ENCODE measurements around the gene LHX8. TPM values are rescaled to one million over a fixed set of nuclear protein-coding genes. Genes with fewer than 3 reads are reported as not detected.

Gene LHX8
- total and polyA plus RNA-seq, 7 experiments from 2014 or later = not detected

DNA sequence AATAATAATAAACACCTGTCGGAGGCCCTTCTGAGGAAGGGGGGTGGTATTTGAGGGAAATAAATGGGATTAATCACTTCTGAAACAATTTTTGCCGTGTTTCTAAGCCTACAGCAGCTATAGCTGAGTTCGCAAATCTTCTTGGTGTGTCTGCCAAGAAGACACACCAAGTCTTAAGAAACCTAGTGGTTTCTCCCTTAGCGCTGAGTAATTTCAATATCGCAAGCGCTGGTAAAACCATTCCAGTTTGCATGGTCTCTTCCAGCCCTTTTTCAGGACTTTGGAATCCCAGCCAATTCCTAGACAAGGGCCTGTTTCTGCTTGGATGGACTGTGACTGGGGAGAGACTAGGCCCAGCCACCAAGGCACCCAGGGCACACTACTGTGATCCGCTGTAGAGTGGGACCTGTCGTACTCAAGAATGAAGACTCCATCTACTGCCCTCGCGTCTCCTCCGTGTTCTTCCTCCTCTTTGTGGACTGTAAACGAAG, 7.5 kb upstream of the LHX8 start:
- ChIA-PET CTCF (no interaction called here), POLR2A (no interaction called here)
- peaks cover 0 to 4% (median 0%) of the 10 kb centered on the region in 5 donors for H3K36me3 Mint-ChIP-seq
- H3K27me3 Mint-ChIP-seq = peaks cover 52 to 70% (median 65%) of the 10 kb centered on the region in 5 donors
- H3K4me3 Mint-ChIP-seq = no peak overlapping the region
- no peak overlapping the region for H3K27ac ChIP-seq (ENCODE audit: low read depth, low read length)
- no peaks in the 10 kb centered on the region for H3K4me1 ChIP-seq (ENCODE audit: control insufficient read depth in 2 of 2, insufficient read depth in 2 of 2, low read length in 2 of 2)
- intact Hi-C loops (cut with micrococcal nuclease) = no loop called here
- H3K27ac Mint-ChIP-seq = no peak overlapping the region
- H3K27me3 ChIP-seq (ENCODE audit: control insufficient read depth in 2 of 2, insufficient read depth in 2 of 2, low read length in 2 of 2) = peaks cover 6 to 21% of the 10 kb centered on the region in 2 donors
- peaks cover 0 to 1% (median 0%) of the 10 kb centered on the region in 7 donors for H3K4me1 Mint-ChIP-seq
- DNase-seq (no peak), ATAC-seq (no peak)
- H3K36me3 ChIP-seq (ENCODE audit: control insufficient read depth in 2 of 3, insufficient read depth in 3 of 3, low read length in 3 of 3) = no peaks in the 10 kb centered on the region
- H3K9me3 Mint-ChIP-seq = peaks cover 0 to 27% (median 9%) of the 10 kb centered on the region in 11 donors
- no peaks in the 10 kb centered on the region for H3K9me3 ChIP-seq (ENCODE audit: control insufficient read depth in 2 of 3, low read length in 3 of 3)
- H3K4me3 ChIP-seq (ENCODE audit: low read length) = no peak overlapping the region

DNA sequence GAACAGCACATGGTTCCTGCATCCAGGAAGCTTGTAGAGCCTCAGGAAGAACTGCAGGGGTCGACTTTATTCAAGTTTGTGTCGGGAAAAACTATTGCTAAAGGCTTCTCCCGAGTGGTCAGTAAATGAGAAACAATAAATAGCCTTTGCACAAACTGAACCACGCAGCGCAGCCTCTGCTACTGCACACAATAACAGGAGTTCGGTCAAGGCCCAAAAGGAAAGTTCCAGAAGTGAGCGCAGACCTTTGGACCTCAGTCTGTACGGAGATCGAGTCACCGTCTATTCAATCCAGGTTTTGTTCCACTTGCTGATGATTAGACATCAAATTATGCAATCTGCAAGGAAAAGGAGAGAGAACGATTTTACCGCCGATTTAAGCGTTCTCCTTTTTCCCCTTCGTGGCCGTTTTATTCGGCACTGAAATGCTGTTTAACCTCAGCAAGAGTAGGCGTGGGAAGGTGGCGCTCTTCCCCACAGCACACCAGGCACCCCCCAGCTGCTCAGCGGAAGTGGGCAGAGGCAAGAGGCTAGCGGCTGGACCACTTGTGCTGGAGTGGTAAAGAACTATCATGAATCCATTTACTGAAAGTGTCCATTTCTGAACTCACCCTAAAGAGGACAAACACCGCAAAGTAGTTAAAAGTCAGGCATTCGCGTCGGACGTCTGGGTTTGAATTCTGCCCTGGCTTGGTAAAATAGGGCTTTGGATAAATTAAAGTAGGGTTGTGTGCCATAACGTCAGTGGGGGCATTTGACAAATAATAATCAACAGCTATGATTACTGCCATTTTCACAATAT, 6.1 kb upstream of the LHX8 start:
- Histone ChIP-seq H3K4me1 (ENCODE audit: control insufficient read depth in 2 of 2, insufficient read depth in 2 of 2, low read length in 2 of 2) (no peaks in the 10 kb centered on the region), H3K27ac (ENCODE audit: low read depth, low read length) (no peak overlapping the region), H3K9me3 (ENCODE audit: control insufficient read depth in 2 of 3, low read length in 3 of 3) (no peaks in the 10 kb centered on the region), H3K4me3 (ENCODE audit: low read length) (no peak overlapping the region), H3K36me3 (ENCODE audit: control insufficient read depth in 2 of 3, insufficient read depth in 3 of 3, low read length in 3 of 3) (no peaks in the 10 kb centered on the region), H3K27me3 (ENCODE audit: control insufficient read depth in 2 of 2, insufficient read depth in 2 of 2, low read length in 2 of 2) (peaks cover 6 to 21% of the 10 kb centered on the region in 2 donors)
- DNase-seq = no peak
- Mint-ChIP-seq H3K4me1 (peaks cover 0 to 7% (median 0%) of the 10 kb centered on the region in 7 donors), H3K9me3 (peaks cover 0 to 38% (median 14%) of the 10 kb centered on the region in 11 donors), H3K27ac (peak overlapping the region in 1 of 9 donors; percentile 33), H3K36me3 (peaks cover 0 to 13% (median 0%) of the 10 kb centered on the region in 5 donors), H3K27me3 (peaks cover 67 to 84% (median 79%) of the 10 kb centered on the region in 5 donors), H3K4me3 (no peak overlapping the region)
- CTCF ChIA-PET = no interaction called here
- POLR2A ChIA-PET = no interaction called here
- intact Hi-C loops (cut with micrococcal nuclease) = no loop called here
- ATAC-seq = no peak

DNA sequence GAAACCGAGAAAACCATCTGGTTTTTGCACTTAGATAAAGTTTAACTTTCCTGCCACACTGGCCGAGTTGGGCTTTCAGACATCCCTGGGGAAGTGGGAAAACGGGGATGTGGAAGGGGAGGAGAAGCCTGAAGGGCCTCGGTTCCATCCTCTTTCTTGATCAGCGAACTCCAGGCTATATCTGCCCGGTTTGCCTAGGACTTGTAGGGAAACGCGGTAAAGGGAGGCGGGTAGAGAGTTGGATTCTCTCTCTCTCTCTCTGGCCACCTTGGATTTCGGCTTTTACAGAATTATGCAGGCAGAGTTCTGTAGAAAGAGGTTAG, 4.6 kb upstream of the LHX8 start:
- no peak for DNase-seq
- H3K9me3 ChIP-seq (ENCODE audit: control insufficient read depth in 2 of 3, low read length in 3 of 3) = no peaks in the 10 kb centered on the region
- H3K27me3 ChIP-seq (ENCODE audit: control insufficient read depth in 2 of 2, insufficient read depth in 2 of 2, low read length in 2 of 2) = peaks cover 6 to 26% of the 10 kb centered on the region in 2 donors
- H3K36me3 ChIP-seq (ENCODE audit: control insufficient read depth in 2 of 3, insufficient read depth in 3 of 3, low read length in 3 of 3) = no peaks in the 10 kb centered on the region
- H3K4me3 Mint-ChIP-seq = no peak overlapping the region
- peaks cover 0 to 45% (median 15%) of the 10 kb centered on the region in 11 donors for H3K9me3 Mint-ChIP-seq
- no peak overlapping the region for H3K4me3 ChIP-seq (ENCODE audit: low read length)
- H3K36me3 Mint-ChIP-seq = peaks cover 0 to 19% (median 0%) of the 10 kb centered on the region in 5 donors
- no peak overlapping the region for H3K27ac ChIP-seq (ENCODE audit: low read depth, low read length)
- CTCF ChIA-PET = no interaction called here
- no peak overlapping the region for H3K27ac Mint-ChIP-seq
- POLR2A ChIA-PET = no interaction called here
- ATAC-seq = no peak
- intact Hi-C loops (cut with micrococcal nuclease) = no loop called here
- no peaks in the 10 kb centered on the region for H3K4me1 ChIP-seq (ENCODE audit: control insufficient read depth in 2 of 2, insufficient read depth in 2 of 2, low read length in 2 of 2)
- H3K4me1 Mint-ChIP-seq = peaks cover 0 to 13% (median 3%) of the 10 kb centered on the region in 7 donors
- peaks cover 81 to 94% (median 89%) of the 10 kb centered on the region in 5 donors for H3K27me3 Mint-ChIP-seq

DNA sequence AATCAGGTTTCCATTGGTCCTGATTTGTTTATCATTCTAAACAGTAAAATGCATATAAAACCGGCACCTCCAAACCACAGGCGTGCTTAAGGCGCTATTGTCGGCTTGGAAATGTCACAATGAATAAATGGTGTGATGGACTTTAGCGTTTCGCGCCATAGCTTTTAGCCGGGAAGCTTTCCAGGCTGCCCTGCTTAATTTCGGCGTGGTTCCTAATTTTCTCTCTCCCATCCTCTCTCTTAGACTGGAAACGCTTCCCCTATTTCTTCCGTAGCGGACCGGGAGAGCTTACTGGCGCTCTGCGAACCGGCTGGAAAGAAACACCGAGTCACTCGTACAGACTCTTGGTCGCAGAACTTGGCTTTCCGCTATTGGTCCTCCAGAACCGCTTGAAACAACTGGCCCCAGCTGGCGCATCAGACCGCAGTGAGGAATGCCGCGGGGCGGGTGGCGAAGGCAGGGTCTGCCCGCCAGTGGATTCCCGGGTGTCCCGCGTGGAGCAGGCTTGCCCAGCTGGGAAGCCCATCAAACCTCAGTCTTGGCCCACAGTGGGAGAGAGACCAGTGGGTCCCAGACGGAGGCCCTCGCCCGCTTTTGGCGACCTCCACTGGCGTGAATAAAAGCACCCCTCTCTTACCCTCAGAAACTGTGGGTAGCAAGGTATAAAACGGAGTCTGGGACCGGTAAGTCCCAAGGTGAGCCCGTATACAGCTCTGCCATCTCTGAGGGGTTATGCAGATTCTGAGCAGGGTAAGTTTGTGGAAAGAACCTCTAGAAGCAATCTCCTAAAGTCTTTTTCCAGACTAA, 4.0 kb upstream of the LHX8 start:
- Histone ChIP-seq H3K27me3 (ENCODE audit: control insufficient read depth in 2 of 2, insufficient read depth in 2 of 2, low read length in 2 of 2) (peaks cover 6 to 26% of the 10 kb centered on the region in 2 donors), H3K36me3 (ENCODE audit: control insufficient read depth in 2 of 3, insufficient read depth in 3 of 3, low read length in 3 of 3) (no peaks in the 10 kb centered on the region), H3K27ac (ENCODE audit: low read depth, low read length) (no peak overlapping the region), H3K9me3 (ENCODE audit: control insufficient read depth in 2 of 3, low read length in 3 of 3) (no peaks in the 10 kb centered on the region), H3K4me3 (ENCODE audit: low read length) (no peak overlapping the region), H3K4me1 (ENCODE audit: control insufficient read depth in 2 of 2, insufficient read depth in 2 of 2, low read length in 2 of 2) (no peaks in the 10 kb centered on the region)
- DNase-seq = no peak
- Mint-ChIP-seq H3K4me3 (no peak overlapping the region), H3K27me3 (peaks cover 82 to 95% (median 89%) of the 10 kb centered on the region in 5 donors), H3K27ac (peak overlapping the region in 1 of 9 donors; percentile 49), H3K4me1 (peaks cover 0 to 15% (median 9%) of the 10 kb centered on the region in 7 donors), H3K36me3 (peaks cover 0 to 19% (median 0%) of the 10 kb centered on the region in 5 donors), H3K9me3 (peaks cover 0 to 45% (median 15%) of the 10 kb centered on the region in 11 donors)
- ATAC-seq = no peak
- ChIA-PET POLR2A (no interaction called here), CTCF (no interaction called here)
- intact Hi-C loops (cut with micrococcal nuclease) = loop anchor here in 1 of 2 donors (5.0 to 10.0 kb wide), 2 partner anchors 485 to 1737 kb away; partner anchors contain the start of genes SLC44A5 and ST6GALNAC5

DNA sequence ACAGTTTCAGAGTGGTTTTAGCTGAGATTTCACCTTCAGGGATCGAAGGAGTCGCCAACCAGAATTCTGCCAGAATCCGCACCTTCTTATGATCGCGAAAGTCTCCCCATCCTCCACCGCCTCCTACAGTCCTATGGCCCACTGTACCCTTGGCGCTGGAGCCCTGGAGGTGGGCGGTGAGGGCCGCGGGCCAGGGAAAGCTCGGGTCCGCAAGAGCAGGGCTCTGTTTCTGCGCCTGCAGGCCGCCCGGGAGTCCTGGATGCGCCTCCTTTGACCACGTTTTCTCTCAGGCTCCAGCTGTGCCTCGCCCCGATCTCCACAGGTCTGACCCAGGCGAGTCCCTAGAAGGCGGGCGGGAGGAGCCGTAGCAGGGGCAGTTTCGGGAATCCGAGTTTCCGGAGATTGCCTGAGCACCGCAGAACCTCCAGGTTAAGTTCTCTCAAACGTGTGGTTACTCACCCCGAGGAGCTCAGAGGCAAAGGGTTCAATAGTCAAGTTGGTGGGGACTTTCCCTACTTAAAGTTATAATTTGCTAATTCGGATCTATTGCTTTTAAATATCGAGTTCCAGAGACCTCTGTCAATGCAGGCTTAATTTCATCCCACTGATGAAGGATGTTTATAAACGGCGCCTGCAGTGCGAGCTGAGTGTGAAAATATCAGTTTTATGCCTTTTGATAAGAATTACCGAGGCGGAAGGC, 3.2 kb upstream of the LHX8 start:
- peaks cover 0 to 19% (median 2%) of the 10 kb centered on the region in 5 donors for H3K36me3 Mint-ChIP-seq
- peak overlapping the region in 1 of 10 donors; percentile 25 for H3K4me3 Mint-ChIP-seq
- peaks cover 0 to 40% (median 13%) of the 10 kb centered on the region in 11 donors for H3K9me3 Mint-ChIP-seq
- Histone ChIP-seq H3K27me3 (ENCODE audit: control insufficient read depth in 2 of 2, insufficient read depth in 2 of 2, low read length in 2 of 2) (peaks cover 6 to 33% of the 10 kb centered on the region in 2 donors), H3K4me3 (ENCODE audit: low read length) (no peak overlapping the region), H3K27ac (ENCODE audit: low read depth, low read length) (no peak overlapping the region), H3K4me1 (ENCODE audit: control insufficient read depth in 2 of 2, insufficient read depth in 2 of 2, low read length in 2 of 2) (no peaks in the 10 kb centered on the region), H3K36me3 (ENCODE audit: control insufficient read depth in 2 of 3, insufficient read depth in 3 of 3, low read length in 3 of 3) (no peaks in the 10 kb centered on the region), H3K9me3 (ENCODE audit: control insufficient read depth in 2 of 3, low read length in 3 of 3) (no peaks in the 10 kb centered on the region)
- CTCF ChIA-PET = no interaction called here
- ATAC-seq (no peak), DNase-seq (no peak)
- H3K27me3 Mint-ChIP-seq = peaks cover 83 to 98% (median 91%) of the 10 kb centered on the region in 5 donors
- H3K27ac Mint-ChIP-seq = peak overlapping the region in 1 of 9 donors; percentile 58
- intact Hi-C loops (cut with micrococcal nuclease) = loop anchor here in 1 of 2 donors (5.0 to 10.0 kb wide), 2 partner anchors 484 to 1736 kb away; partner anchors contain the start of genes SLC44A5 and ST6GALNAC5
- POLR2A ChIA-PET = no interaction called here
- peaks cover 0 to 23% (median 16%) of the 10 kb centered on the region in 7 donors for H3K4me1 Mint-ChIP-seq

DNA sequence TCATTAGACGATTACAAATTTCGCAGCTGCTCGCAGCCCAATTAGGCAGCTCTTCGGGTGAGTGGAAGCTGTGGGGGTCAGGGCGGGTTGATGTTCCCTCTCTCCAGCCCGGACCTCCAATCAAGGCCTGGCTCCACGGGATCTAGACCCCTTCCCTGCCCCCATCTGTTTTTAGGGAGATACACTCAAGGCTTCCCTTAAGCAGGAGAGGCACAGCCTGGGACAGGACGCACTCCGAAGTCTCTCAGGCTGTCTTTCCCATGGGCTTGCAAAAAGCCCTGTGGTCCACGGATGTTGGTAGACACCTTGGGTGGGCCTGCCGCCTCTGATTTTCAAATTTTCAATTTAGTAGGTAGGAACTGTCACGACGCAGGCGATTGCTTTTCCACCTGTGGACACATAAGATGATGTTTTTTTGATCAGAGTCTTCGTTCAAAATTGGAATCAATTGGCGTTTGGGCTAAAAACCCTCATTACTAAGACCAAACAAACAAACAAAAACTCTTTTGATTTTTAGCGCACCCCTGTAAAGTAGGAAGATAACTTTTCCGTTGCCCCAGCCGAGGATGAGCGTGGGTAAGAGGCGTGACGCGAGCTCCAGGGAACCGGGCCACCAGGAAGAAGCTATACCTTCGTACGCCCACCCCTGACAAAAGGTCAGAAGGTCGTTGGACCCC, 2.5 kb upstream of the LHX8 start:
- peak overlapping the region in 1 of 9 donors; percentile 58 for H3K27ac Mint-ChIP-seq
- Histone ChIP-seq H3K27ac (ENCODE audit: low read depth, low read length) (no peak overlapping the region), H3K4me1 (ENCODE audit: control insufficient read depth in 2 of 2, insufficient read depth in 2 of 2, low read length in 2 of 2) (no peaks in the 10 kb centered on the region), H3K4me3 (ENCODE audit: low read length) (no peak overlapping the region), H3K9me3 (ENCODE audit: control insufficient read depth in 2 of 3, low read length in 3 of 3) (no peaks in the 10 kb centered on the region), H3K27me3 (ENCODE audit: control insufficient read depth in 2 of 2, insufficient read depth in 2 of 2, low read length in 2 of 2) (peaks cover 5 to 29% of the 10 kb centered on the region in 2 donors), H3K36me3 (ENCODE audit: control insufficient read depth in 2 of 3, insufficient read depth in 3 of 3, low read length in 3 of 3) (no peaks in the 10 kb centered on the region)
- no peak for DNase-seq
- peaks cover 0 to 40% (median 12%) of the 10 kb centered on the region in 11 donors for H3K9me3 Mint-ChIP-seq
- ATAC-seq = no peak
- POLR2A ChIA-PET = no interaction called here
- H3K4me3 Mint-ChIP-seq = no peak overlapping the region
- CTCF ChIA-PET = no interaction called here
- H3K4me1 Mint-ChIP-seq = peaks cover 0 to 25% (median 16%) of the 10 kb centered on the region in 7 donors
- H3K36me3 Mint-ChIP-seq = peaks cover 0 to 19% (median 2%) of the 10 kb centered on the region in 5 donors
- H3K27me3 Mint-ChIP-seq = peaks cover 87 to 98% (median 91%) of the 10 kb centered on the region in 5 donors
- intact Hi-C loops (cut with micrococcal nuclease) = loop anchor here in 1 of 2 donors (5.0 to 10.0 kb wide), 2 partner anchors 483 to 1736 kb away; partner anchors contain the start of genes SLC44A5 and ST6GALNAC5

Measured in naive thymus-derived CD4-positive, alpha-beta T cell (primary cell).